ENCODE results near the gene NEBL.

The NEBL gene

GRCh38 chr10:20737107-20737506, 160.0 kb downstream of the NEBL start (continued):
- TF ChIP-seq OSR2 (tag by site-specific recombination; IDR thresholded peaks at IDR 0.05) (no peak), FEZF1 (tag by site-specific recombination; IDR thresholded peaks at IDR 0.05) (no peak), WT1 (tag by site-specific recombination; IDR thresholded peaks at IDR 0.05) (no peak), ZNF266 (tag by site-specific recombination; IDR thresholded peaks at IDR 0.05; ENCODE audit: low read depth) (no peak), GLI2 (tag by site-specific recombination; IDR thresholded peaks at IDR 0.05; ENCODE audit: borderline replicate concordance, low read depth) (no peak), ZNF707 (tag by site-specific recombination; IDR thresholded peaks at IDR 0.05) (no peak)

All from HEK293 (cell line).